Measurements from ENCODE around the gene HSP90B1. TPM values are rescaled to one million over a fixed set of nuclear protein-coding genes. Genes with fewer than 3 reads are reported as not detected.

Gene HSP90B1
- total and polyA plus RNA-seq, 2 of the 13 experiments (the other 11 are each of a cell fraction or from before 2014, with no cell fraction given), result 800 to 954 TPM

DNA sequence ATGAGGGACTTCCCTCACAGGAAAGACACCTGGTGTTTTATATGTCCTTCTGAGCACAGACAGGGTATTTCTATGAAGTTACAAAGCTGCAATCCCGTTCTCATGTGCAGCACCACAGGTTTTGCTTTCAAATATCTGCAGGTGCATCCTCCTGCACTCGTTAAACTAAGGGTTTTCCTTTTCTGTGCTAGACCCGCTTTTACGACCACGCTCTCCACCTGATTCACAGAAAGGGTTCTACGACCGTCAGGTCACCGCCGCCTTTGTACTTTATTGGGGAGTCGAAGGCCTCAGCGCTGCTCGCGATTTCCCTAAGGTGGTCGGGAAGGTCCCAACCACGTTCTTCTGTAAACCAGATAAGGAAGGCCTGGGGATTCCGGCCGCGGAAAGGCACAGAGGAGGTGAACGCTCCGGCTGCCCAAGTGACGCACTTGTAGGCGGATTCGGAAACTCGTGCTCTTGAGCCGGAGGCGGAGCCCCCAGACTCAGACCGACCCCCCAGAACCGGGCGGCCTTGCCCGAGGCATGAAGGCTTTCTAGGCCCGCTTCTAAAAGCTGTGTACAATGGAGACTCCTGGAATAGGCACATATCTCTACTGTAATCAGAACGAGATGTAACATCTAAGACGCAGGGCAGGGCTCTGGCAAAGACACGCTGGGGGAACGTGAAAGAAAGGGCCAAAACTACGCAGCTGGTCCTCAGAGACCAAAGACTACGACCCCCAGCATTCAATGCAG lies 995 bp upstream of the HSP90B1 start (continued):
- TF ChIP-seq TP53 (CRISPR knock-in tag; conservative IDR thresholded peaks at IDR 0.05), result no peak

DNA sequence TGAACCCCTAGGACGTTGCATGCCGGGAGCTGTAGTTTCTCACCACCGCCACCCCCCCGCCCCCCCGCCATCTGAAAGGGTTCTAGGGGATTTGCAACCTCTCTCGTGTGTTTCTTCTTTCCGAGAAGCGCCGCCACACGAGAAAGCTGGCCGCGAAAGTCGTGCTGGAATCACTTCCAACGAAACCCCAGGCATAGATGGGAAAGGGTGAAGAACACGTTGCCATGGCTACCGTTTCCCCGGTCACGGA lies 501 bp upstream of the HSP90B1 start:
- H3K4me3 ChIP-seq (replicated peaks in 1 of 3; ENCODE audit: insufficient read depth in 1 of 3, low read depth in 2 of 3, low read length in 3 of 3), result peak overlapping the region; percentile 66 to 79 (median 69)
- H3K9ac ChIP-seq (ENCODE audit: insufficient read depth, low read depth, low read length), result peak overlapping the region; percentile 83
- H3K27me3 ChIP-seq (ENCODE audit: control insufficient read depth in 1 of 2, insufficient read depth in 2 of 2, low read length in 2 of 2), result no peaks in the 10 kb centered on the region; a peak in 1 of 5 replicates
- 1% methylated on average over 13 of the region's 18 CpGs for WGBS (ENCODE audit: low lambda C conversion rate)
- ATAC-seq (no peak), FAIRE-seq (no peak), DNase-seq (ENCODE audit: low spot score) (no peak)
- ChIA-PET POLR2A (interaction anchor here (0.6 to 2.1 kb wide), 17 partner anchors 10 to 357 kb away, joined by 3 to 60 read pairs (median 6); partner anchors contain the start of genes HCFC2, NFYB, NT5DC3 and TDG), CTCF (ENCODE audit: low intra/inter-chr PET ratio, low total read pairs) (no interaction called here)
- H3K4me1 ChIP-seq (ENCODE audit: insufficient read depth, low read length), result peaks cover 40% of the 10 kb centered on the region
- intact Hi-C loops (cut with micrococcal nuclease; ENCODE audit: unreplicated experiment) (loop anchor here (1.0 to 10.0 kb wide), 5 partner anchors 28 to 155 kb away; partner anchors contain the start of genes NT5DC3 and TDG), in situ Hi-C loops (cut with HindIII; ENCODE audit: extremely low pct_ligation_motif_present, low pct_unique_long_range_greater_than_20kb) (no loop called here)
- peaks cover 26% of the 10 kb centered on the region for H4K20me1 ChIP-seq (ENCODE audit: insufficient read depth, low read length)
- peak overlapping the region; percentile 90 for H3K27ac ChIP-seq (ENCODE audit: extremely low read length, insufficient read depth, low read length)
- peaks cover 43% of the 10 kb centered on the region for H3K79me2 ChIP-seq (ENCODE audit: insufficient read depth, low read length)
- H3K4me2 ChIP-seq (ENCODE audit: low read depth, low read length), result peak overlapping the region; percentile 87; the same call in 1 of the 2 replicates
- H2AFZ ChIP-seq (ENCODE audit: low read length), result peak overlapping the region; percentile 97
- no peaks in the 10 kb centered on the region for H3K9me3 ChIP-seq (ENCODE audit: low read length)
- peaks cover 4 to 25% of the 10 kb centered on the region in 2 experiments; a peak in 4 of 5 replicates for H3K36me3 ChIP-seq (replicated peaks in 1 of 2; ENCODE audit: control insufficient read depth in 1 of 2, insufficient read depth in 2 of 2, low read length in 2 of 2)
- BruUV-seq (replicated peaks), result no TSS peak
- TF ChIP-seq, protein P1, sequence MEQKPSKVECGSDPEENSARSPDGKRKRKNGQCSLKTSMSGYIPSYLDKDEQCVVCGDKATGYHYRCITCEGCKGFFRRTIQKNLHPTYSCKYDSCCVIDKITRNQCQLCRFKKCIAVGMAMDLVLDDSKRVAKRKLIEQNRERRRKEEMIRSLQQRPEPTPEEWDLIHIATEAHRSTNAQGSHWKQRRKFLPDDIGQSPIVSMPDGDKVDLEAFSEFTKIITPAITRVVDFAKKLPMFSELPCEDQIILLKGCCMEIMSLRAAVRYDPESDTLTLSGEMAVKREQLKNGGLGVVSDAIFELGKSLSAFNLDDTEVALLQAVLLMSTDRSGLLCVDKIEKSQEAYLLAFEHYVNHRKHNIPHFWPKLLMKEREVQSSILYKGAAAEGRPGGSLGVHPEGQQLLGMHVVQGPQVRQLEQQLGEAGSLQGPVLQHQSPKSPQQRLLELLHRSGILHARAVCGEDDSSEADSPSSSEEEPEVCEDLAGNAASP (CRISPR knock-in tag; IDR thresholded peaks at IDR 0.05; ENCODE audit: borderline replicate concordance), result no peak
- TF ChIP-seq SNAPC2 (CRISPR knock-in tag; IDR thresholded peaks at IDR 0.05), result no peak
- TF ChIP-seq, protein P2, sequence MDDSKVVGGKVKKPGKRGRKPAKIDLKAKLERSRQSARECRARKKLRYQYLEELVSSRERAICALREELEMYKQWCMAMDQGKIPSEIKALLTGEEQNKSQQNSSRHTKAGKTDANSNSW (CRISPR knock-in tag; IDR thresholded peaks at IDR 0.05; ENCODE audit: borderline replicate concordance), result no peak
- TF ChIP-seq, protein P3, sequence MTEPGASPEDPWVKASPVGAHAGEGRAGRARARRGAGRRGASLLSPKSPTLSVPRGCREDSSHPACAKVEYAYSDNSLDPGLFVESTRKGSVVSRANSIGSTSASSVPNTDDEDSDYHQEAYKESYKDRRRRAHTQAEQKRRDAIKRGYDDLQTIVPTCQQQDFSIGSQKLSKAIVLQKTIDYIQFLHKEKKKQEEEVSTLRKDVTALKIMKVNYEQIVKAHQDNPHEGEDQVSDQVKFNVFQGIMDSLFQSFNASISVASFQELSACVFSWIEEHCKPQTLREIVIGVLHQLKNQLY (CRISPR knock-in tag; IDR thresholded peaks at IDR 0.05), result no peak
- TF ChIP-seq FOXM1 (CRISPR knock-in tag; IDR thresholded peaks at IDR 0.05), result no peak
- no peak for TF ChIP-seq NCOA1 (CRISPR knock-in tag; IDR thresholded peaks at IDR 0.05)
- TF ChIP-seq ZFX (CRISPR knock-in tag; IDR thresholded peaks at IDR 0.05; ENCODE audit: low read depth), result no peak
- TF ChIP-seq HOMEZ (CRISPR knock-in tag; IDR thresholded peaks at IDR 0.05; ENCODE audit: low read depth), result no peak
- no peak for TF ChIP-seq SMARCC2 (IDR thresholded peaks at IDR 0.05)
- TF ChIP-seq PHF21A (CRISPR knock-in tag; IDR thresholded peaks at IDR 0.05), result no peak
